CD4-positive, alpha-beta T cell treated with Interleukin-4 for 1 hour (primary cell): Measurements from ENCODE around the gene DOC2B.
"Not testable (repeated sequence)": the region's sequence is repeated elsewhere in the genome, so short reads cannot be mapped to it uniquely, and the experiment has no call there.

Experiments
- DNase-seq, 2 donors: peaks; one replicate each; pipeline ENCODE4 v3.0.0-alpha.2; 2020 to 2022

Gene DOC2B

GRCh38 chr17:143785-144281, 37.6 kb downstream of the DOC2B start:
- DNase-seq, result peak; percentile 78 to 86

- peak in 1 of 2 donors; percentile 1 for DNase-seq
Measured at GRCh38 chr17:142876-143784, 38.3 kb downstream of the DOC2B start.

- peak; percentile 42 to 46 for DNase-seq
Measured at GRCh38 chr17:142102-142661, 39.3 kb downstream of the DOC2B start.

GRCh38 chr17:139401-140205, 41.8 kb downstream of the DOC2B start:
- DNase-seq, result peak in 1 of 2 donors; percentile 8

GRCh38 chr17:137166-137807, 44.2 kb downstream of the DOC2B start, which contains the start of gene SCGB1C2:
SCGB1C2 (plus strand) TSS chr17:137569; CDS start chr17:137591, 22 bp downstream.
- not testable (repeated sequence) for DNase-seq

GRCh38 chr17:136531-136930, 44.9 kb downstream of the DOC2B start:
- DNase-seq, result peak; percentile 82 to 83

GRCh38 chr17:135895-136294, 45.6 kb downstream of the DOC2B start:
- DNase-seq, result not testable (repeated sequence)

- not testable (repeated sequence) for DNase-seq
Measured at GRCh38 chr17:135022-135421, 46.4 kb downstream of the DOC2B start.

- DNase-seq, result peak in 1 of 2 donors; percentile 77
Measured at GRCh38 chr17:134332-134785, 47.1 kb downstream of the DOC2B start.

GRCh38 chr17:133932-134331, 47.5 kb downstream of the DOC2B start:
- DNase-seq, result not testable (repeated sequence)

- DNase-seq, result peak in 1 of 2 donors; percentile 73
Measured at GRCh38 chr17:118339-118917, 63.0 kb downstream of the DOC2B start.

- not testable (repeated sequence) for DNase-seq
Measured at GRCh38 chr17:113111-113510, 68.3 kb downstream of the DOC2B start.
